ENCODE measurements around the gene METTL27. TPM values are rescaled to one million over a fixed set of nuclear protein-coding genes. Genes with fewer than 3 reads are reported as not detected.
"Not testable (repeated sequence)": the region's sequence is repeated elsewhere in the genome, so short reads cannot be mapped to it uniquely, and the experiment has no call there.

The METTL27 gene
- total RNA-seq, 4 donors from 2014 or later = 0.36 to 1.5 (median 0.53) TPM

DNA sequence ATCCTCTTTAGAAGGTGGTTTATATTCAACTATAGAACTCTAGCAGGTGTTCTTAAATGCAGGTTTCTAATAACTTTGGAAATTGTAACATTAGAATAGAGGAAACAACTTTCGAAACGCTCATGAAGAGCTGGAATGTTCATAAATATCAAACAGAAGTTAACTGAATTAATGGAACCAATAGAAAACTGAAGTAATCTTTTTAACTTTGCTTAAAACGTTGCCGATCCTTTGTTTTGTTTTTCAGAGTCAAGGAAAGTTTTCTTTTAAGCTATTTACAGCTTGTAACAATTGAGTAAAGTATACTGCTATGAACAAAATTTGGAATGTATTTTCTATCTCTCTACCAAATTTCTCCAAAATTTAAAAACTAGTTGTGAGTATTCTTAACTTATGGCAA is 53.3 kb downstream of the METTL27 start:
- Histone ChIP-seq H3K4me3 (no peak overlapping the region), H3K4me1 (no peaks in the 10 kb centered on the region), H3K36me3 (no peaks in the 10 kb centered on the region), H3K27me3 (no peaks in the 10 kb centered on the region), H3K9me3 (no peaks in the 10 kb centered on the region), H3K27ac (no peak overlapping the region)
- in situ Hi-C loops (cut with MboI; ENCODE audit: low sequenced_read_pairs in 4 of 4) (no loop called here), intact Hi-C loops (cut with DNase I; ENCODE audit: low total_unique reads) (no loop called here)
- DNase-seq = no peak
- no peak for ATAC-seq
- TF ChIP-seq, protein P1, sequence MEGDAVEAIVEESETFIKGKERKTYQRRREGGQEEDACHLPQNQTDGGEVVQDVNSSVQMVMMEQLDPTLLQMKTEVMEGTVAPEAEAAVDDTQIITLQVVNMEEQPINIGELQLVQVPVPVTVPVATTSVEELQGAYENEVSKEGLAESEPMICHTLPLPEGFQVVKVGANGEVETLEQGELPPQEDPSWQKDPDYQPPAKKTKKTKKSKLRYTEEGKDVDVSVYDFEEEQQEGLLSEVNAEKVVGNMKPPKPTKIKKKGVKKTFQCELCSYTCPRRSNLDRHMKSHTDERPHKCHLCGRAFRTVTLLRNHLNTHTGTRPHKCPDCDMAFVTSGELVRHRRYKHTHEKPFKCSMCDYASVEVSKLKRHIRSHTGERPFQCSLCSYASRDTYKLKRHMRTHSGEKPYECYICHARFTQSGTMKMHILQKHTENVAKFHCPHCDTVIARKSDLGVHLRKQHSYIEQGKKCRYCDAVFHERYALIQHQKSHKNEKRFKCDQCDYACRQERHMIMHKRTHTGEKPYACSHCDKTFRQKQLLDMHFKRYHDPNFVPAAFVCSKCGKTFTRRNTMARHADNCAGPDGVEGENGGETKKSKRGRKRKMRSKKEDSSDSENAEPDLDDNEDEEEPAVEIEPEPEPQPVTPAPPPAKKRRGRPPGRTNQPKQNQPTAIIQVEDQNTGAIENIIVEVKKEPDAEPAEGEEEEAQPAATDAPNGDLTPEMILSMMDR (IDR thresholded peaks at IDR 0.05 in 4 of 5, conservative IDR thresholded peaks at IDR 0.05 in 1 of 5) = no peak
- no peak for TF ChIP-seq POLR2A (IDR thresholded peaks at IDR 0.05)

DNA sequence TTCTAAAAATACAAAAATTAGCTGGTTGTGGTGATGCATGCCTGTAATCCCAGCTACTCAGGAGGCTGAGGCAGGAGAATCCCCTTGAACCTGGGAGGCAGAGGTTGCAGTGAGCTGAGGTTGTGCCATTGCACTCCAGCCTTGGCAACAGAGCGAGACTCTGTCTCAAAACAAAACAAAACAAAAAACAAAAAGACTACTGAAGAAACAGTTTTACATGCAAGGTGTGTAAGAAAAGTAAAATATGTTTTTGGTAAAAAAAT is 54.6 kb downstream of the METTL27 start:
- intact Hi-C loops (cut with DNase I; ENCODE audit: low total_unique reads); H3K9me3 ChIP-seq; in situ Hi-C loops (cut with MboI; ENCODE audit: low sequenced_read_pairs in 4 of 4); H3K36me3 ChIP-seq; H3K27ac ChIP-seq; H3K4me3 ChIP-seq; ATAC-seq; H3K4me1 ChIP-seq; DNase-seq; H3K27me3 ChIP-seq: not testable (repeated sequence)

DNA sequence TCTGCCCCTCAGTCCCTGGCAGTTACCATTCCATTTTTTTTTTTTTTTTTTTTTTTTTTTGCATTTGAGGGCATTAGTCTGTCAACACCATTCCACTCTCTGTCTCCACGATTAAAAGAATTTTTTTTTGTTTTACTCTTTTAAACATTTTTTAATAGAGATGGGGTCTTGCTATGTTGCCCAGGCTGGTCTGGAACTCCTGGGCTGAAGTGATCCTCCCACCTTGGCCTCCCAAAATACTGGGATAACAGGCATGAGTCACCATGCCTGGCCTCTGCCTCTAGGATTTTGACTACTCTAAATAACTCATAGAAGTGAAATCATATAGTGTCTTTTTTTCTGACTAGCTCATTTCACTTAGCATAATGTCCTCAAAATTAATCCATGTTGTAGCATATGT is 55.7 kb downstream of the METTL27 start:
- Histone ChIP-seq H3K4me3 (no peak overlapping the region), H3K36me3 (no peaks in the 10 kb centered on the region), H3K4me1 (no peaks in the 10 kb centered on the region), H3K9me3 (no peaks in the 10 kb centered on the region), H3K27me3 (no peaks in the 10 kb centered on the region), H3K27ac (no peak overlapping the region)
- in situ Hi-C loops (cut with MboI; ENCODE audit: low sequenced_read_pairs in 4 of 4) (no loop called here), intact Hi-C loops (cut with DNase I; ENCODE audit: low total_unique reads) (no loop called here)
- ATAC-seq = no peak
- TF ChIP-seq, protein P1 (IDR thresholded peaks at IDR 0.05 in 4 of 5, conservative IDR thresholded peaks at IDR 0.05 in 1 of 5) = no peak
- no peak for TF ChIP-seq POLR2A (IDR thresholded peaks at IDR 0.05)
- DNase-seq = no peak

Other genes with a start within 250 kb of the METTL27 start
- 100 to 1,000 TPM in 1 of 4 donors, 10 to 100 TPM in 1, 1 to 10 TPM in 2; 7.6 to 107 (median 29.2) TPM for gene MLXIPL, start 218.0 kb downstream of the METTL27 start, total RNA-seq
- 1 to 10 TPM in 2 of 4 donors, under 1 TPM in 2; 0.64 to 2.5 (median 1.4) TPM for gene VPS37D, start 174.7 kb downstream of the METTL27 start, total RNA-seq
- 10 to 100 TPM in 1 of 4 donors, 1 to 10 TPM in 3; 3.9 to 10.5 (median 5.6) TPM for gene DNAJC30, start 159.1 kb downstream of the METTL27 start, total RNA-seq
- 100 to 1,000 TPM in 3 of 4 donors, 10 to 100 TPM in 1; 83.9 to 128 (median 114) TPM for gene BUD23, start 158.9 kb downstream of the METTL27 start, total RNA-seq
- gene STX1A, start 122.8 kb downstream of the METTL27 start, total RNA-seq = 1 to 10 TPM in 3 of 4 donors, under 1 TPM in 1; 0.83 to 8.1 (median 3.2) TPM
- 1 to 10 TPM; 3.2 to 9.4 (median 7.6) TPM for gene ABHD11, start 103.7 kb downstream of the METTL27 start, total RNA-seq
- 1 to 10 TPM in 1 of 4 donors, not detected in 3; 5.0 TPM for gene CLDN3, start 72.2 kb downstream of the METTL27 start, total RNA-seq
- gene CLDN4, start 11.5 kb downstream of the METTL27 start, total RNA-seq = 1 to 10 TPM in 1 of 4 donors, under 1 TPM in 3; 0.16 to 3.7 (median 0.42) TPM
- gene TMEM270, start 18.6 kb upstream of the METTL27 start, total RNA-seq = not detected
- gene ELN, start 185.7 kb upstream of the METTL27 start, total RNA-seq = 10 to 100 TPM in 1 of 4 donors, 1 to 10 TPM in 3; 5.3 to 14.8 (median 6.9) TPM
- gene LIMK1, start 241.3 kb upstream of the METTL27 start, total RNA-seq = 10 to 100 TPM; 15.3 to 56.4 (median 23.3) TPM